Stomach (tissue), 4 donors: ENCODE data around the gene ZNF646.

Experiments used
- CTCF ChIP-seq, 7 experiments: fragments of 450-650 bp in 4 of 7; fragments of 200-600 bp in 3 of 7; sonication (generic) in 3 of 7; IDR thresholded peaks; one replicate each; pipeline ENCODE4 v1.5.1; 2016 to 2019; ENCODE audit warnings: antibody characterized with exemption in 7 of 7, control low read depth in 2 of 7, mild to moderate bottlenecking in 1 of 7
- EP300 ChIP-seq: sonication (generic); formaldehyde crosslinking; IDR thresholded peaks from one replicate; pipeline ENCODE4 v1.6.1; 2017; ENCODE audit warnings: antibody characterized with exemption
- POLR2A ChIP-seq, 4 donors: fragments of 450-650 bp; IDR thresholded peaks; one replicate each; pipeline ENCODE4 v1.6.1; 2016; ENCODE audit warnings: antibody characterized with exemption in 4 of 4, control low read depth in 2 of 4, mild to moderate bottlenecking in 1 of 4, moderate library complexity in 1 of 4
- POLR2AphosphoS5 ChIP-seq, 3 donors: sonication (generic); formaldehyde crosslinking; IDR thresholded peaks; one replicate each; pipeline ENCODE4 v1.6.1; 2016; ENCODE audit warnings: antibody characterized with exemption in 3 of 3

- TF ChIP-seq CTCF (IDR thresholded peaks at IDR 0.05) (no peak), EP300 (no peak), POLR2AphosphoS5 (IDR thresholded peaks at IDR 0.05) (no peak), POLR2A (IDR thresholded peaks at IDR 0.05) (no peak)
Measured at GRCh38 chr16:31106509-31107464, 32.6 kb downstream of the ZNF646 start.
